Measurements from ENCODE around the gene NSF. TPM values are rescaled to one million over a fixed set of nuclear protein-coding genes. Genes with fewer than 3 reads are reported as not detected.

Gene NSF
- total RNA-seq, 1 experiment from 2014 or later: 56.5 TPM

DNA sequence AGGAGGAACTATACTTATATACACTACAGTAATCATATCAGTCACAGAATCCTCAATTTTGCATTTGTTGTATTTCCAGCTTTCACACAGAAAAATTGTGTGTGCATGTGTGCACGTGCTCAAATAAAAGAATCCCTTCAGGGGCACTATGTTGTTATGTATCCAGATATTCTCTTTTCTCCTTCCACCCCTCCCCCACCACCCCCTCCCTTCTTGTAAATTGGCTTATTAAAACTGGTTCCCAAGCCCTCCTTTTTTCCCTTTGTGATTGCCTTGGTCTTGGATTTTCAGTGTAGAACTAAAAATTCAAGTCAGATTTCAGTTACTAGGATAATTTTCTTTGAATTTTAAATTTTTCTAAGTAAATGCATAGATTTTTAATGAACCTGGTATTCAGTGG, 141.7 kb downstream of the NSF start:
- TF ChIP-seq POLR2AphosphoS5 (IDR thresholded peaks at IDR 0.05; ENCODE audit: low read depth, low read length): no peak
- TF ChIP-seq, protein P1, sequence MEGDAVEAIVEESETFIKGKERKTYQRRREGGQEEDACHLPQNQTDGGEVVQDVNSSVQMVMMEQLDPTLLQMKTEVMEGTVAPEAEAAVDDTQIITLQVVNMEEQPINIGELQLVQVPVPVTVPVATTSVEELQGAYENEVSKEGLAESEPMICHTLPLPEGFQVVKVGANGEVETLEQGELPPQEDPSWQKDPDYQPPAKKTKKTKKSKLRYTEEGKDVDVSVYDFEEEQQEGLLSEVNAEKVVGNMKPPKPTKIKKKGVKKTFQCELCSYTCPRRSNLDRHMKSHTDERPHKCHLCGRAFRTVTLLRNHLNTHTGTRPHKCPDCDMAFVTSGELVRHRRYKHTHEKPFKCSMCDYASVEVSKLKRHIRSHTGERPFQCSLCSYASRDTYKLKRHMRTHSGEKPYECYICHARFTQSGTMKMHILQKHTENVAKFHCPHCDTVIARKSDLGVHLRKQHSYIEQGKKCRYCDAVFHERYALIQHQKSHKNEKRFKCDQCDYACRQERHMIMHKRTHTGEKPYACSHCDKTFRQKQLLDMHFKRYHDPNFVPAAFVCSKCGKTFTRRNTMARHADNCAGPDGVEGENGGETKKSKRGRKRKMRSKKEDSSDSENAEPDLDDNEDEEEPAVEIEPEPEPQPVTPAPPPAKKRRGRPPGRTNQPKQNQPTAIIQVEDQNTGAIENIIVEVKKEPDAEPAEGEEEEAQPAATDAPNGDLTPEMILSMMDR (IDR thresholded peaks at IDR 0.05): no peak
- TF ChIP-seq, protein P2, sequence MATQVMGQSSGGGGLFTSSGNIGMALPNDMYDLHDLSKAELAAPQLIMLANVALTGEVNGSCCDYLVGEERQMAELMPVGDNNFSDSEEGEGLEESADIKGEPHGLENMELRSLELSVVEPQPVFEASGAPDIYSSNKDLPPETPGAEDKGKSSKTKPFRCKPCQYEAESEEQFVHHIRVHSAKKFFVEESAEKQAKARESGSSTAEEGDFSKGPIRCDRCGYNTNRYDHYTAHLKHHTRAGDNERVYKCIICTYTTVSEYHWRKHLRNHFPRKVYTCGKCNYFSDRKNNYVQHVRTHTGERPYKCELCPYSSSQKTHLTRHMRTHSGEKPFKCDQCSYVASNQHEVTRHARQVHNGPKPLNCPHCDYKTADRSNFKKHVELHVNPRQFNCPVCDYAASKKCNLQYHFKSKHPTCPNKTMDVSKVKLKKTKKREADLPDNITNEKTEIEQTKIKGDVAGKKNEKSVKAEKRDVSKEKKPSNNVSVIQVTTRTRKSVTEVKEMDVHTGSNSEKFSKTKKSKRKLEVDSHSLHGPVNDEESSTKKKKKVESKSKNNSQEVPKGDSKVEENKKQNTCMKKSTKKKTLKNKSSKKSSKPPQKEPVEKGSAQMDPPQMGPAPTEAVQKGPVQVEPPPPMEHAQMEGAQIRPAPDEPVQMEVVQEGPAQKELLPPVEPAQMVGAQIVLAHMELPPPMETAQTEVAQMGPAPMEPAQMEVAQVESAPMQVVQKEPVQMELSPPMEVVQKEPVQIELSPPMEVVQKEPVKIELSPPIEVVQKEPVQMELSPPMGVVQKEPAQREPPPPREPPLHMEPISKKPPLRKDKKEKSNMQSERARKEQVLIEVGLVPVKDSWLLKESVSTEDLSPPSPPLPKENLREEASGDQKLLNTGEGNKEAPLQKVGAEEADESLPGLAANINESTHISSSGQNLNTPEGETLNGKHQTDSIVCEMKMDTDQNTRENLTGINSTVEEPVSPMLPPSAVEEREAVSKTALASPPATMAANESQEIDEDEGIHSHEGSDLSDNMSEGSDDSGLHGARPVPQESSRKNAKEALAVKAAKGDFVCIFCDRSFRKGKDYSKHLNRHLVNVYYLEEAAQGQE (IDR thresholded peaks at IDR 0.05; ENCODE audit: insufficient read depth in 1 of 2, low read depth in 2 of 2, low read length in 1 of 2): no peak
- no peak for TF ChIP-seq SIN3A (IDR thresholded peaks at IDR 0.05; ENCODE audit: borderline replicate concordance, insufficient read depth, low read depth, low read length)
- no peak for TF ChIP-seq TCF7L2 (IDR thresholded peaks at IDR 0.05; ENCODE audit: low read depth, low read length)
- DNase-seq (ENCODE audit: low read depth, low spot score): no peak
- Histone ChIP-seq H3K36me3 (ENCODE audit: control insufficient read depth, insufficient read depth, low read length) (peaks cover 6% of the 10 kb centered on the region; the same call in 1 of the 2 replicates), H3K27me3 (ENCODE audit: control insufficient read depth, insufficient read depth, low read length) (no peaks in the 10 kb centered on the region), H3K9me3 (ENCODE audit: control insufficient read depth, insufficient read depth, low read depth, low read length) (no peaks in the 10 kb centered on the region), H3K4me3 (ENCODE audit: low read depth in 2 of 2, low read length in 2 of 2) (no peak overlapping the region), H3K4me1 (ENCODE audit: control insufficient read depth, insufficient read depth, low read length) (no peaks in the 10 kb centered on the region), H3K27ac (ENCODE audit: low read length) (no peak overlapping the region)
- BruUV-seq (replicated peaks): no TSS peak
- intact Hi-C loops (cut with micrococcal nuclease; ENCODE audit: unreplicated experiment): no loop called here
- in situ Hi-C loops (cut with HindIII; ENCODE audit: low pct_unique_long_range_greater_than_20kb, low sequenced_read_pairs): no loop called here
- POLR2A ChIA-PET: no interaction called here
- no peak for ATAC-seq
- CTCF ChIA-PET: no interaction called here

GRCh38 chr17:46732754-46733398, 142.4 kb downstream of the NSF start:
- no peak overlapping the region for H3K27ac ChIP-seq (ENCODE audit: low read length)
- DNase-seq (ENCODE audit: low read depth, low spot score) (no peak), ATAC-seq (no peak)
- no peak overlapping the region for H3K4me3 ChIP-seq (ENCODE audit: low read depth in 2 of 2, low read length in 2 of 2)
- no peaks in the 10 kb centered on the region for H3K9me3 ChIP-seq (ENCODE audit: control insufficient read depth, insufficient read depth, low read depth, low read length)
- peaks cover 6% of the 10 kb centered on the region; the same call in 1 of the 2 replicates for H3K36me3 ChIP-seq (ENCODE audit: control insufficient read depth, insufficient read depth, low read length)
- no TSS peak for BruUV-seq (replicated peaks)
- in situ Hi-C loops (cut with HindIII; ENCODE audit: low pct_unique_long_range_greater_than_20kb, low sequenced_read_pairs) (no loop called here), intact Hi-C loops (cut with micrococcal nuclease; ENCODE audit: unreplicated experiment) (no loop called here)
- CTCF ChIA-PET: no interaction called here
- H3K4me1 ChIP-seq (ENCODE audit: control insufficient read depth, insufficient read depth, low read length): no peaks in the 10 kb centered on the region
- POLR2A ChIA-PET: no interaction called here
- H3K27me3 ChIP-seq (ENCODE audit: control insufficient read depth, insufficient read depth, low read length): no peaks in the 10 kb centered on the region
- TF ChIP-seq POLR2AphosphoS5 (IDR thresholded peaks at IDR 0.05; ENCODE audit: low read depth, low read length) (no peak), SIN3A (IDR thresholded peaks at IDR 0.05; ENCODE audit: borderline replicate concordance, insufficient read depth, low read depth, low read length) (no peak)

DNA sequence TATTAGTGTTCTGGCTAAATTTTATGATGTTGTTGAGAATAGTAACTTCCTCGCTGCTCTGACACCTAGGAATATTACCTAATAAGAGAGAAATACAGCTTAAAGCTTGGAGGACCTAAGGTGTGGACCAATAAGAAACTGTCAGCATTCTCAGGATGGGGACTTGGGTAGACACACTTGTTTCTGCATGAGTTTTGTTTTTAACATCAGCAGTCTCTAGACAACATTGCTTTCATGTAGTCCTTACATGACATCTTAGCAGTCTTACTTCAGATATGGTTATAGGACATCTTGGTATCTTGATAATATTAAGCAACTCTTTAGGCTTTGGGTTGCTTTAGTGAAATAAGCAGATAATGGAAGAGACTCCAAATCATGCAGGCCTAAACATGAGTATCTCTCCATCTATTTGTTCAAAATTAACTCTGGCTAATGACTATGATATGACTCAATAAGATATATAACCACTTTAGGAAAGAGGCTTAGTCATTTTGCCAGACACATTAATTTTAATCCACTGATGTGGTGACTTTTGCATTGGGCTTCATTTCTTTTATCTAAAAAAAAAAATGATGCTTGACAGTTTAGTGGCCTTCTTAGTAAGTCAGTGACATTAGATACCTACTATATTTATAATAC, 143.5 kb downstream of the NSF start:
- Histone ChIP-seq H3K27me3 (ENCODE audit: control insufficient read depth, insufficient read depth, low read length) (no peaks in the 10 kb centered on the region), H3K36me3 (ENCODE audit: control insufficient read depth, insufficient read depth, low read length) (peaks cover 6% of the 10 kb centered on the region; the same call in 1 of the 2 replicates), H3K4me1 (ENCODE audit: control insufficient read depth, insufficient read depth, low read length) (no peaks in the 10 kb centered on the region), H3K4me3 (ENCODE audit: low read depth in 2 of 2, low read length in 2 of 2) (no peak overlapping the region), H3K27ac (ENCODE audit: low read length) (no peak overlapping the region), H3K9me3 (ENCODE audit: control insufficient read depth, insufficient read depth, low read depth, low read length) (no peaks in the 10 kb centered on the region)
- no peak for DNase-seq (ENCODE audit: low read depth, low spot score)
- no TSS peak for BruUV-seq (replicated peaks)
- TF ChIP-seq POLR2AphosphoS5 (IDR thresholded peaks at IDR 0.05; ENCODE audit: low read depth, low read length) (no peak), SIN3A (IDR thresholded peaks at IDR 0.05; ENCODE audit: borderline replicate concordance, insufficient read depth, low read depth, low read length) (no peak), TCF7L2 (IDR thresholded peaks at IDR 0.05; ENCODE audit: low read depth, low read length) (no peak)
- TF ChIP-seq, protein P2 (IDR thresholded peaks at IDR 0.05; ENCODE audit: insufficient read depth in 1 of 2, low read depth in 2 of 2, low read length in 1 of 2): no peak
- TF ChIP-seq, protein P1 (IDR thresholded peaks at IDR 0.05): no peak
- CTCF ChIA-PET: no interaction called here
- POLR2A ChIA-PET: no interaction called here
- intact Hi-C loops (cut with micrococcal nuclease; ENCODE audit: unreplicated experiment) (no loop called here), in situ Hi-C loops (cut with HindIII; ENCODE audit: low pct_unique_long_range_greater_than_20kb, low sequenced_read_pairs) (no loop called here)
- no peak for ATAC-seq

Measured in Panc1 (cell line).